ENCODE results near the gene GXYLT2. TPM values are rescaled to one million over a fixed set of nuclear protein-coding genes. Genes with fewer than 3 reads are reported as not detected.
A peak's percentile ranks its signal among the peaks of the same experiment; 100 is the strongest.
"Not testable (repeated sequence)": the region's sequence is repeated elsewhere in the genome, so short reads cannot be mapped to it uniquely, and the experiment has no call there.

The GXYLT2 gene
- total RNA-seq, 1 donor from 2014 or later, result 0.13 TPM

DNA sequence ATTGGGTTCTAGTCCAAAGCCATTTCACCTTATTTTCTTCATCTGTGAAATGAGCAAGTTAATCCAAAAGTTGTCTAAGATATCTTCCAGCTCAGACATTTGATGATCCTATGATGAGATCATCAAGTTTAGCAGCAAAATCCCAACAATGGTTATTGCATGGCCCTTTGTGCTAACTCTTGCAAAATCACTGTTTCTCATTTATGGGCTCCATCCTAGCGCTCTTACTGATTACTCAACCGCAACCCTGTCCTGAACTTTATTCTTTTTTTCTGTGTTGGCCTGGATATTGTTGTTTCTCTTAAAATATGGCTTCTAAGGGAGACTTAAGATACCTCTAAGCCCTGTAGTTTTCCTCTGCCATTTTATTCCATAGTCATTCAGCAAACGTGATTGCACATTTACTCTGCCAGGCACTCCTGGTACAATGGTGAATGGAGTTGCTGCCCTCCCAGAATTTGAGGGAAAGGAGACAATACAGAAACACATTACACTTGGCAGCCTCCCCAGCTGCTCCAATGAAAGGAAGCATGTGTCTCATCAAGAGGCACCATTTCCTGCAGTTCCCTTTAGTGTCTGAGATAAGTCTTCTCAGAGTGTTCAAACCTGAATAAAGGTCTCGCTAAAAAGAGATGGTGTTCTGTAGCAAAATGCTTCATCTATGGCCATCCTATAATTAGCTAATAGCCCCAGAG, 4.4 kb downstream of the GXYLT2 start:
- peak in 1 of 2 donors; percentile 32 for DNase-seq (ENCODE audit: low read depth in 2 of 2)

DNA sequence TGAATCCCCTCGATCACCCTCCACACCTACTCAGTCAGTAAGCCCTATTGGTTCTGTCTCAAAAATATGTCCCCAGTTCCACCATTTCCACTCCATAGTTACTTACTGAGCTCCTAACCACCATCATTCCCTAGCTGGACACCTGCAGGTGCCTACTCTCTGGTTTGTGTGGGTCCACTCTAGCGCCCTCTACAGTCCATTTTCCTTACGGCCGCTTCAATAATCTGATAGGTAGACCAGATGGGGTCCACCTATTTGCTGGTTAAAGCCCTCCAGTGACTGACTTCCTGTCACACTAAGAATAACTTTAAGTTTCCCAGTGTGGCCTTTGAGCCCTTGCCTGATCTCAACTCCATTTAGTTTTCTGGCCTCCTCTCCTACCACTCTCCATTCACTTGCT, 5.0 kb downstream of the GXYLT2 start:
- DNase-seq (ENCODE audit: low read depth in 2 of 2), result peak in 1 of 2 donors; percentile 17

DNA sequence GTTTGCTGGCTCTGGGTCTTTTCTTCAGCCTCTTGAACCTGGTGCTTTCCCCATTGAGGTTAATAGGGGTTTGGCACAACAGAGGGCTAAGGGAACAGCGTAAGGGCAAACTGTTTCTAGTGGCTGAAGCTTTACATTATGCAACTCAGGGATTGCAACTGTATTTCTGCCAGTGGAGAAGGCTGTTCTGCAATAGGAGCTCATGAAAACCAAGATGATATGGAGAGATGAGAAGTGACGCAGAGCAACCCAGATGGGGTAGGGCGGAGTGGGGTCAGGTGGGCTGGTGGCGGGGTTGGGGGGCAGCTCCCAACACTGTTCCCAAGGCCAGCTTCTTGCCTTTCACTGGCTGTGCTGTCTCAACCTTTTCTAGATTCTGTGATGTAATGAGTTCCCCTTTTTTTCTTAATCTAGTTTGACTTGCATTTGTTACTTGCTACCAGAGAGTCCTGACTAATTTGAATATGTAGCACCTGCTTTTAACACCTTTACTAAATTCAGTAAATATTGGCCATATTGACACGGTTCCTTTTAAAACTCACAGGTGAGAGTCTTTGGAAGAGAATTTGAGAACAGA, 7.2 kb downstream of the GXYLT2 start:
- DNase-seq (ENCODE audit: low read depth in 2 of 2), result no peak

DNA sequence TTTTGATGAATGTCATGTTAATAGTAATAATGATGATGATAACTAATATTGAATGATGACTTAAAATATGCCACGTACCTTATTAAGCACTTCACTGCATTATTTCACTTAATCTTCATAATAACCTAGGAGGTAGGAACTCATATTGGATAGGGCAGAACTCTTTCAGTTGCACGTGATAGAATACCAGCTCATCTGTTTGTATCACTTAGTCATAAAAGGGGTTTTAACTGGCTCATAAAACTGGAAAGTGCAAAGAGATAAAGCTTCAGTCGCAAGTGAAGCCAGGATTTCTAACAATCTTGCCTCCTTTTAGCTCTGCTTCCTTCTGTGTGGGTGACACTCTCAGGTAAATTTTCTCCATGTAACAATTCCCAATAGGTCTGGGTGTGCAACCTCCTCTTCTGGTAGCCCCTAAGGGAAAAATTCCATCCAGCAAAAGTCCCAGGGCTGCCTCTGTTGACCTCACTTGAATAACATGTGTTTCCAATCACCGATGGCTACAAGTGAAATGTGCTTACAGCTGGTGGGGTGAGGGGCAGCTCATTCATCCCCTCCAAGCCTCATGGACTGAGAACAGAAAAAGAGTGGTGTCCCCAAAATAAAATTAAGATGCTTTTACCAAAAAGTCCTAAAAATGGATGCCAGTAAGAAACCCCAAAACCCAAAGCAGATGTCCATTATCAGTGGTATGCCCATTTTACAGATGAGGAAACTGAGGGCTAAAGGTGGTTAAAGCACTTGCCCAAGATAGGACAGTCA, 9.3 kb downstream of the GXYLT2 start:
- DNase-seq (ENCODE audit: low read depth in 2 of 2), result no peak

DNA sequence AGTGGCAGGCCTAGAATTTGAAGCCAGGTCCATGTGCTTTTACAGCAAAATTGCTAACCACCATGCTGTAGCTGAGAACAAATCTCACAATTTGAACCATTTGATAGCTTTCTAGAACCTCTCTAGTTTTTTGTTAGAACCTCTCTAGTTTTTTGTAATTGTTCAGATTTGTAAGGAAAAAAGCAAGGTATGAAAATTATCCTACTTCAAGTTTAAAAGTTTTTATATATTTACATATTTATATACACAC, 9.8 kb downstream of the GXYLT2 start:
- DNase-seq (ENCODE audit: low read depth in 2 of 2), result no peak

DNA sequence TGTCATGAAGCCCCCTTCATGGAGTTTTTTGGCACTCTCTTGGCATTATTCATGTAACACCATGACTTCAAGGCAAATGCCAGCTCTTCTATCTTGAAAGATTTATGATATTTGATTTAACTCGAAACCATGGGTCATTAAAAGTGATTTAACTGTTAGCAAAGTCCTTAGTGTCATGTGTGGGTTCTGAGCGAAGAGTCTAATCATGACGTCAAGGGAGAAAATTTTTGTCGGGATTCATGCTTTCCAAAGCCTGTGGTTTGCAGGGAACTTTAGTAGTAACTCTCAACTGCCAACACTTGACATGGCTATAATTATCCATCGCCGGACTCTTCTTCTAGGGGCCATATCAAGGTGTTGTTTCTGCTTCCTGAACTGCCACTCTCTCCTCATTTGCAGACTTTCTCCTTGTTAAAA, 11.5 kb downstream of the GXYLT2 start:
- no peak for DNase-seq (ENCODE audit: low read depth in 2 of 2)

DNA sequence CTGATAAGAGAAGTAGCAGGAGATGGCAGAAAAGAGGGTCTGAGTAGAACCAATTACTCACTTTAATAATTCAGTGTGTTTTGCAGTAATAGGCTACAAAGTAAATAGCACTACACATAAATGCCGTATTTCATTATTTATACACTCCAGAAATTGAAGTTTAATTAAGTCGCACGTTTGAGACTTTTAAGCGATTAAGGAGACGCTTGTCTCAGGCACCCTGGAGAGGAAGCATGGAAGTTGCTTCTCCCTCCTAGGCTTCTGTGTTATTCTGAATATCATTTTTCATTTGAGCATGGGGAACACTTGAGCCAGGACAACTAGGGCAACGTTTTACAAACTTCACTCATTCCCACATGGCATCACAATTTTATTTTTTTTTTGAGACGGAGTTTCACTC, 12.2 kb downstream of the GXYLT2 start:
- DNase-seq (ENCODE audit: low read depth in 2 of 2), result no peak

DNA sequence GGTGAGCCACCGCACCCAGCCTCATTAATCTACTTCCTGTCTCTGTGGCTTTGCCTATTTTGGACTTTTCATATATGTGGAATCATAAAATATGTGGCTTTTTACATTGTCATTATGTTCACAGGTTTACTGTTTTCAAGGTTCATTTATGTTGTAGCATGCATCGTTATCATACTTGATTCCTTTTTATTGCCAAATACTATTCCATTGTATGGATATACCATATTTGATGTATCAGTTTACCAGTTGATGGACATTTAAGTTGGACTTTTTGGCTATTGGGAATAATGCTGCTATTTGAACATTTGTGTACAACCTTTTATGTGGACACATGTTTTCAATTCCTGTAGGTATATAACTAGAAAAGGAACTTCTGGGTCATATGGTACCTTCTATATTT, 14.0 kb downstream of the GXYLT2 start:
- DNase-seq (ENCODE audit: low read depth in 2 of 2), result no peak

DNA sequence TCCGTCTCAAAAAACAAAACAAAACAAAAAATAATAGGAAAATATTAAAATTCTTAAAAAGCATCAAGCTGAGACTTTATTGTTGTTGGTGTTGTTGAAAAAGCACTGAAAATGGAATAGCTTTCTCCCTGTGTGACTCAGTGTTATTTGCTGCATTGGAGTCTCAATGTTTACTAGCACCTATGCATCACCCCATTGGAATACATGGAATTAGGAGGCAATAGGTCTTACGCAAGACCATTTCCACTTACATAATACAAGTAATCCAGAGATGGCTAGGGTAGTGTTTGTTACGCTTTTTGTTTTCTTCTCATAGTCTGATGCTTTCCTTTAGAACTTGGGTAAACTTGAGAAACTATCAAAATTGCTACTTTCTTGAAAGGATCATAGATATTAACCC, 15.2 kb downstream of the GXYLT2 start:
- no peak for DNase-seq (ENCODE audit: low read depth in 2 of 2)

DNA sequence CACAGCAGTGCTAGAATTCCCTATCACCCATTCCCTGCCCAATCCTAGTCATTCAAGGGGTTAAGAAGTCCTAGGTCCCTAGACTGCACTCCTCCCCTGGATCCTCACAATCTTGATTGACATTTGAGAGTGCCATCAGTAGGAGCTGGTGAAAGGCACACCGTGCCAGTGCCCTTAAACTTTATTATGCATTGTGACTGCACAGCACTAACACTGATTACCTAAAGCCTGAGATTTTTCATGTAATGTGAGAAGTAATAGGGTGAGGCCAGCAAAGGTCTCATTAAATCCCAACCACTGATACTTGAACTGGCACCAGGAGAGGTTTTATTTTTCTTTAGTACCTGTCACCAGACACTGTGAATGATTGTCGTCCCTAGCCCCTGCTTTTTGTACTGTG, 16.3 kb downstream of the GXYLT2 start:
- DNase-seq (ENCODE audit: low read depth in 2 of 2), result no peak

DNA sequence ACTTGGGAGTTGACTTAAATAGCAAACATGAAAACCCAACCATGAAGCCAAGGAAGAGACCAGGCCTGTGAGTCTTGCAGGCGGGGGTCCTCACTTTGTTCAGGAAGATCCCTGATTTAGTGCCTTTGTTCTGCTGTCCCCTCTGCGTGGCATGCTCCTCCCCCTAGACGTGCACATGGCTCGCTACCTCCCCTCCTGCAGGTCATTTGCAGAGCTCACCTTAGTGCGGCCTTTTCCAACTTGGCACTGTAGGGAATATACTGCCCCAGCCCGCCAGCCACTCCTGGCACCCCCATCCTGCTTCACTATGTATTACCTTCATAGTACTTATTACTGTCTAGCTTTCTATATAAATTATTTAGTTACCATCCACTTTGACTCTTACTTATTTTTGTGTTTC, 18.3 kb downstream of the GXYLT2 start:
- DNase-seq (ENCODE audit: low read depth in 2 of 2), result no peak

DNA sequence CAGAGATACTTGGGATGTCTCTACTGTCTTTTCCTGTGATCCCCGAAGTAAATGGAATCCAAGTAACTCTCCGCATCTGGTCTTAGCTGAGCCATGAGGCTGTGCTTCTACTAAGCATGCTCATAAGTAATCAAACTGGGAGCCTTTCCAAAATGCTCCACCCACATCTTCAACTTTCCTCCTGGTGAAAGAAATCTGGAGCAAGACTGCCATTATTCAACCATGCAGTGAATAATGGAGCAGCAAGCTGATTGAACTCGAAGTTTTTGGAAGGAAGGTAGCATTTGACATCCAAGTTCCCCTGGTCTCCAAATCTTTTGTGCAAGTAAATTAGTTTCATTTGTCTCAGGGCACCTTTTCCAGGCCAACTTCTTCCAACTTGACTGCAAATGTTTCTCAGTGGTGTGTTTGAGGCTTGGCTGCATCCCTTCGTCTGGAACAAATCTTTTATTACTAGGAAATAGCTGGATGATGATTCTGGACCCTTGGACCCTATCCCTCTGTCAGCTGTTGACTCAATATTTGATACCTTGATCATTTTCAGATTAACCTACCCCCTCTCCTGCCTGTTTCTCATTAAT, 19.4 kb downstream of the GXYLT2 start:
- DNase-seq (ENCODE audit: low read depth in 2 of 2), result no peak

DNA sequence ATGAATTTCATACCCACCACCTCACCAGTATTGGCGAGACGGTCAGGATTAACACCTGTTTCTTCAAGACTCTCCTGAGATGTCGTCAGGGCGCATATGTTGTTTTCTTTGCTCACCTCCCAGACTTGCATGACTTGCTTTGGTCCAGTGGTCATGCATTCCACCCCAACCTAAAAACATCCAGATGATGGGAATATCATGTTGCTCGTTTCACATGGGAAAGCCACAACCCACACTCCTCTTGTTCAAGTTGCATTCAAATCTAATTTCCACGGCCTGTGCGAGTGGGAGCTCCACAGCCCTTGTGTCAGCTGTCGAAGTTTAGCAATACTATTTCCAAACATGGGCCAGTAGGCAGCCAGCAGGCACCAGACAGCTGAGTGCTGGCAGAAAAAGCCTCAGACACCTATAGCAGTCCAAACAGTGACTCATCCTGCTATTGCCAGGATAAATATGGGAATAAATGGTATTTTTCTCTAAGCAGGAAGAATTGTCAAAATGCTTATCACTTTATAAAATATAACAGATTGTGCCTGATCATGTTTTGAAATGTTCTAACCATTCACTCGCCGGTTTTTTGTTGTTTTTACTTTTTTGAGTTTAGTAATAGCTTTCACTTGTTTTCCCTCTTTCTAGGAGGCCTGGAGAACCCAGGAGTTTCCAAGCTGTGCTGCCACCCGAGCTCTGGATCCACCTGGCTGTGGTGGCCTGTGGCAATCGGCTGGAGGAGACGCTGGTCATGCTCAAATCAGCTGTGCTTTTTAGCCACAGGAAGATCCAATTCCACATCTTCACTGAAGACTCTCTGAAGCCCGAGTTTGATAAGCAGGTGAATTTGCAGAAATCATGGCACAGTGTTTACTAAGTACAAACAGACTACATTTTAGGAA, 20.1 kb downstream of the GXYLT2 start:
- peak; percentile 70 to 78 for DNase-seq (ENCODE audit: low read depth in 2 of 2)

DNA sequence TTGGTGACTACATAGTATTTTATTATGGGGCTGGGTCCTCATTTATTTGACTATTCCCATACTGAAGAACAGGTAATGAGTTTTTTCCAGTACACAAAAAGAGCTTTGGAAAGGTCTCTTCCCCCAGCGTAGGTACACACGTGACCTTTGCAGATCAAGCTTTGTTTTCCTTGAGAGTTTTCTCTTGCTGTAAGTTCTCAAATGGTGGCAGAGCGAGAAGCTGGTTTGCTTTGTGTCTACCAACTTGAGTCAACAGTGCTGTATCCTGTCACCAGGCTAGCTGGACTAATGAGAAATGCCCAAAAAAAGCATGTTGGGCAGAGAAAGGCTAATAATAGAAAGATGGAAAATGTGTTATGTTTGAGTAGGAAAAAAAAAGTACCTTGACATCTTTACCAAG, 21.7 kb downstream of the GXYLT2 start:
- DNase-seq (ENCODE audit: low read depth in 2 of 2), result no peak

DNA sequence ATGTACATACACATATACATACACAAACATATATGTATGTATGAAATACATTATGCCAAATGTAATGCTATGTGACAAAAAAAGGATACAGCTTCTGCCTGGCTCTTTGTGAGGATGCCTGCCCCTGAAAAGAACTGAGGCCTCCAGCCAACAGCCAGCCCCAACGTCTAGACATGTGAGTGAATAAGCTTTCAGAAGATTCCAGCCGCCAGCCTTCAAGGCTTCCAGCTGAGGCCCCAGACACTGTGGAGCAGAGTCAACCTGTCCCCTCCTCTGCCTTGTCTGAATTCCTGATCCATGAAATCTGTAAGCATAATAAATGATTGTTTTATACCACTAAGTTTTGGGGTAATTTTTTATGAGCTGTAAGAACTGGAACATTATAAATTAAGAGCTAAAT, 24.7 kb downstream of the GXYLT2 start:
- no peak for DNase-seq (ENCODE audit: low read depth in 2 of 2)

DNA sequence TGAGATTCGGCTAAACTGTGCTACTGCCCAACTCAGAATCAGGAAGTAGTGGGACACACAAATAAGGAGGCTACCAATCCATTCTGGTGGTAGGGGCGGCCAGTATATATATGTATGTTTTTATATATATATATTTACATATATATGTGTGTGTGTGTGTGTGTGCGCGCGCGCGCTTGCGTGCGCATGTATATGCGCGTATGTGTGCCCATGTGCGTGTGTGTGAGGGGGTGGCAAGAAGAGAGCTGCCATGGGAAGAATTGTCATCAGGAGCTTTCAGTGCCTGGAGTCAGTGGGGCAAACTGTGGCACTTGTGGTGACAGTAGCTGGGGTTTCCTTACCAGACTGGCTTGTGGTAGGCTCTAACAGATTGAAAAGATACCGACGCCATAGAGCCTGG, 26.5 kb downstream of the GXYLT2 start:
- DNase-seq (ENCODE audit: low read depth in 2 of 2), result no peak

DNA sequence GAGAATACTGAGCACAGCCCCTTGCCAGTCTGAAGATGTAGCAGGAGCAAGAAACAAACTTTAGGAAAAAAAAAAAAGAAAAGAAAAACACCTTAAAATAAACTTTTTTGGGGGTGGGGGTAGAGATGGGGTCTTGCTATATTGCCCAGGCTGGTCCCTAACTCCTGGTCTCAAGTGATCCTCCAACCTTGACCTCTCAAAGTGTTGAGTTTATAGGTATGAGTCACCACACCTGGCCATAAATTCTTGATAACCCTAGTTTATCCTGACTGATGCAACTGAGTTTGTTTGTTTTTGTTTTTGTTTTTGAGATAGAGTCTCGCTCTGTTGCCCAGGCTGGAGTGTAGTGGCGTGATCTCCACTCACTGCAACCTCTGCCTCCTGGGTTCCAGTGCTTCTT, 28.4 kb downstream of the GXYLT2 start:
- DNase-seq (ENCODE audit: low read depth in 2 of 2), result no peak

DNA sequence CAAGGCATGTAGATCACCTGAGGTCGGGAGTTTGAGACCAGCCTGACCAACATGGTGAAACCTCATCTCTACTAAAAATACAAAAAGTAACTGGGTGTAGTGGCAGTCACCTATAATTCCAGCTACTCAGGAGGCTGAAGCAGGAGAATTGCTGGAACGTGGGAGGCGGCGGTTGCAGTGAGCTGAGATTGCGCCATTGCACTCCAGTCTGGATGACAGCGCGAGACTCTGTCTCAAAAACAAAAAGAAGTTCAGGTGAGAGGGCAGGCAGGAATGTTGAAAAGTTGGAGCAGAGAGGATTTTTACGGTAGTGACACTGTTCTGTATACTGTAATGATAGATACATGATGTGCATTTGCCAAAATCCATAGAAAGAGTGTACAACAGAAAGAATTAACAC, 31.7 kb downstream of the GXYLT2 start:
- no peak for DNase-seq (ENCODE audit: low read depth in 2 of 2)

DNA sequence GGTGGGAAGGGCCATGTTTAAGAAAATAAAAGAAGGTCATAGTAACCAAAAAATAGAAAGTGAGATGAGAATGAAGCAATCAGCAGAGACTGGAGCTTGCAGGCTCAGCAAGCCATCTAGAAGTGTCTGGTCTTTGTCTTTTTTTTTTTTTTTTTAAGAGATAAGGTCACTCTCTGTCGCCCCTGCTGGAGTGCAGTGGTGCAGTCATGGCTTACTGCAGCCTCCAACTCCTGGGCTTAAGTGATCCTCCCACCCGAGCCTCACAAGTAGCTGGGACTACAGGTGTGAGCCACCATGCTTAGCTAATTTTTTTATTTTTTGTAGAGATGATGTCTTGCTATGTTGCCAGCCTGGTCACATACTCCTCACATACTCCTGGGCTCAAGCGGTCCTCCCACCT, 36.2 kb downstream of the GXYLT2 start:
- no peak for DNase-seq (ENCODE audit: low read depth in 2 of 2)

DNA sequence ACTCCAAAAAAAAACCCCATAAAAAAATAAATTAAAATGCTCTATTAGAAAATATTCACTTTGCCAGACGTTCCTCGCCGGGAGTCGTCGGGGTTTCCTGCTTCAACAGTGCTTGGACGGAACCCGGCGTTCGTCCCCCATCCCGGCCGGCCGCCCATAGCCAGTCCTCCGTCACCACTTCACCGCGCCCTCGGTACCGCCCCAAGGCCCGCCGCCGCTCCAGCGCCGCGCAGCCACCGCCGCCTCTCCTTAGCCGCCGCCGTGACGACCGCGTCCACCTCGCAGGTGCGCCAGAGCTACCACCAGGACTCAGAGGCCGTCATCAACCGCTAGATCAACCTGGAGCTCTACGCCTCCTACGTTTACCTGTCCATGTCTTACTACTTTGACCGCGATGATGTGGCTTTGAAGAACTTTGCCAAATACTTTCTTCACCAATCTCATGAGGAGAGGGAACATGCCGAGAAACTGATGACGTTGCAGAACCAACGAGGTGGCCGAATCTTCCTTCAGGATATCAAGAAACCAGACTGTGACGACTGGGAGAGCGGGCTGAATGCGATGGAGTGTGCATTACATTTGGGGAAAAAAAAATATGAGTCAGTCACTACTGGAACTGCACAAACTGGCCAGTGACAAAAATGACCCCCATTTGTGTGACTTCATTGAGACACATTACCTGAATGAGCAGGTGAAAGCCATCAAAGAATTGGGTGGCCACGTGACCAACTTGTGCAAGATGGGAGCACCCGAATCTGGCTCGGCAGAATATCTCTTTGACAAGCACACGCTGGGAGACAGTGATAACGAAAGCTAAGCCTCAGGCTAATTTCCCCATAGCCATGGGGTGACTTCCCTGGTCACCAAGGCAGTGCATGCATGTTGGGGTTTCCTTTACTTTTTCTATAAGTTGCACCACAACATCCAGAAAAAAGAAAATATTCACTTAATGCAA, 41.2 kb downstream of the GXYLT2 start:
- DNase-seq (ENCODE audit: low read depth in 2 of 2), result not testable (repeated sequence)

DNA sequence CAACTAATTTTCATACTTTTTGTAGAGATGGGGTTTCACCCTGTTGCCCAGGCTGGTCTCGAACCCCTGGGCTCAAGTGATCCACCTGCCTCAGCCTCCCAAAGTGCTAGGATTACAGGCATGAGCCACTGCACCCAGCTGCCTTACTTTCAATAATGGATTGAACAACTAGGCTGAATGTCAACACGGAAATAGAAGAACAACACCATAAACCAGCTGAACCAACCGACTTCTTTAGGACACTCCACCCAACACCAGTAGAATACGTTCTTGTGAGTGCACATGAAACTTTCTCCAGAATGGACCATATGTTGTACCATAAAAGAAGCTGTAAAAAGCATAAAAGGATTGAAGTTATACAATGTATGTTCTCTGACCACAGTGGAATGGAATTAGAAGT, 42.9 kb downstream of the GXYLT2 start:
- no peak for DNase-seq (ENCODE audit: low read depth in 2 of 2)

Data from dermis microvascular lymphatic vessel endothelial cell (primary cell).